Mononuclear cell (primary cell): ENCODE data around the gene PLEKHA7. TPM values are rescaled to one million over a fixed set of nuclear protein-coding genes. Genes with fewer than 3 reads are reported as not detected.
A peak's percentile ranks its signal among the peaks of the same experiment; 100 is the strongest.
"Not testable (repeated sequence)": the region's sequence is repeated elsewhere in the genome, so short reads cannot be mapped to it uniquely, and the experiment has no call there.

ENCODE experiments used
- H3K27me3 ChIP-seq: 2 replicates; pipeline ENCODE4 v1.6.0; 2011; ENCODE audit warnings: low read length, control low read depth; ENCODE audit not compliant: insufficient read depth
- H3K4me1 ChIP-seq: 2 replicates; pipeline ENCODE4 v1.5.1; 2011; ENCODE audit warnings: mild to moderate bottlenecking, low read length, control low read depth; ENCODE audit not compliant: insufficient read depth
- H3K4me3 ChIP-seq: 2 replicates; pipeline ENCODE4 v1.5.1; 2011; ENCODE audit warnings: mild to moderate bottlenecking, low read length, moderate library complexity
- H3K9me3 ChIP-seq: 2 replicates; pipeline ENCODE4 v1.5.1; 2011; ENCODE audit warnings: low read depth, mild to moderate bottlenecking, control low read depth, low read length
- total RNA-seq: library from RNA; depleted of rRNA; stranded (reverse); fragments of >200 nt; gene quantifications from one replicate; pipeline ENCODE4 v1.2.3, GENCODE V29; 2012

The PLEKHA7 gene
- total RNA-seq, 1 donor: 1.7 TPM

DNA sequence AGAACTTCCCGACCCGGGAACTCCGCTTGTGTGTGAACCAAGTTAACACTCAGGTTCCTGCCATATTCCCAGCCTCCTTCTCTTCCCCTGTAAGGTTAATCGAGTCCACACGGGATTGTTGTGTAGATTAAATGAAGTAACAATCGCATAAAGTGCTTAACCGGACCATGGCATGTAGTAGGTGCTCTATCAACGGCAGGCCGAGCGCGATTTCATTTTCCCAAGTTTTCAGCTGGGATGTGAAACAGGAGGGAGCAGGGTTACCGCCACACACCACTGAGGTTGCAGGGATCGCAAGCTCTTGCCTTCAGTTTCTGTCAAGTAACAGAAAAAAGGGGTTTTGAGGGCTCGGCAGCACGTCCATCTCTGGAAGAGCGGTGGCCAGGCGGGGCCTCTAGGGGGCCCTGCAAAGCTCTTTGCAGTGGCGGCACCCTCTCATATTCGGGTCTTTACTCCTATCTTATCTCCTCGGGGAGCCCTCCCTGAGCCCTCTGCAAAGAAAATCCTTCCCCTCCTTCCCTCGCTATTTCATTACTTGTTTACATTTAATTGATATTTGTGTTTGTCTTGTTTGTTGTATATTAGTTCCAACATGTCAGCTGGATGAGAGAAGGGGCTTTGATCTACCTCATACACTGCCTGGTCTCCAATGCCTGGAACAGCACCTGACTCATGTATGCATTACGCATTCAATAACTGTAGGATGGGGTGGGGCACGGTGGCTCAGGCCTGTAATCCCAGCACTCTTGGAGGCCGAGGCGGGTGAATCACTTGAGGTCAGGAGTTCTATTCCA, 816 bp upstream of the PLEKHA7 start:
- Histone ChIP-seq H3K27me3 (peaks cover 47% of the 10 kb centered on the region), H3K9me3 (no peaks in the 10 kb centered on the region), H3K4me3 (peak overlapping the region; percentile 20), H3K4me1 (peaks cover 14% of the 10 kb centered on the region)

DNA sequence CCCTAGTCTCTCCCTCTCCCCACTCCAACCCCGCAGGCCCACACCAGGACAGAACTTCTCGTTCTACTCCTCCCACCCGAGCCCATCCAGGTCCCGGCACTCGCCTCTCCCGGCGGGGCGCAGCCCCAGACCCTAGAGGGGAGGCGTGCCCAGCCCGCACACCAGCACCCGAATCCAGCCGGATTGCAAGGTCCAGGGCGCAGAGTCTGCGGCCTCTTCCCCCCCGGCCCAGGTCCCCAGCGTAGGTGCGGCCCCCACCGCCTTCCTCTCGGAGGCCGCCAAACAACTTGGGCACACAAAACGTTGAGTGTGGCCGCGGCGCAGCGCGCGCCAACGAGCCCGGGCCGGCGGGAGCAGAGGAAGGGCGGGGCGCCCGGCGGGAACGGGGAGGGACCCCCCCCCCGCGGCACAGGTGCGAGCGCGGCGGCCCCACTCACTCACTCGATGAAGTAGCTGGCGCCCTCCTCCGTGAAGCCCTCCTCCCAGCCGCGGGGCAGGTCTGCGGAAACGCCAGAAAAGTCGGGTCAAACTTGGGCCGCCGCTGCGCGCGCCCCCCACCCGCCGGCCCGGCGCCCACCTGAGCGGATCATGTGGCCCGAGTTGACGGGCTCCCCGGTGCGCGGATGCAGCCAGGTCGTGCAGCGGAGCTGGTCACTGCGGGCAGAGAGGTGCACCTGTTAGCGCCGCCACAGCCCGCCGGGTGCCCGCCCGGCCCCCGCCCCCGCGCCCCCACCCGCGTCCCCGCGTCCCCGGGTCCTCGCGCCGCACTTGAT, 480 bp downstream of the PLEKHA7 start:
- Histone ChIP-seq H3K4me3 (peak overlapping the region; percentile 15), H3K9me3 (no peaks in the 10 kb centered on the region), H3K4me1 (peaks cover 14% of the 10 kb centered on the region), H3K27me3 (peaks cover 47% of the 10 kb centered on the region)

DNA sequence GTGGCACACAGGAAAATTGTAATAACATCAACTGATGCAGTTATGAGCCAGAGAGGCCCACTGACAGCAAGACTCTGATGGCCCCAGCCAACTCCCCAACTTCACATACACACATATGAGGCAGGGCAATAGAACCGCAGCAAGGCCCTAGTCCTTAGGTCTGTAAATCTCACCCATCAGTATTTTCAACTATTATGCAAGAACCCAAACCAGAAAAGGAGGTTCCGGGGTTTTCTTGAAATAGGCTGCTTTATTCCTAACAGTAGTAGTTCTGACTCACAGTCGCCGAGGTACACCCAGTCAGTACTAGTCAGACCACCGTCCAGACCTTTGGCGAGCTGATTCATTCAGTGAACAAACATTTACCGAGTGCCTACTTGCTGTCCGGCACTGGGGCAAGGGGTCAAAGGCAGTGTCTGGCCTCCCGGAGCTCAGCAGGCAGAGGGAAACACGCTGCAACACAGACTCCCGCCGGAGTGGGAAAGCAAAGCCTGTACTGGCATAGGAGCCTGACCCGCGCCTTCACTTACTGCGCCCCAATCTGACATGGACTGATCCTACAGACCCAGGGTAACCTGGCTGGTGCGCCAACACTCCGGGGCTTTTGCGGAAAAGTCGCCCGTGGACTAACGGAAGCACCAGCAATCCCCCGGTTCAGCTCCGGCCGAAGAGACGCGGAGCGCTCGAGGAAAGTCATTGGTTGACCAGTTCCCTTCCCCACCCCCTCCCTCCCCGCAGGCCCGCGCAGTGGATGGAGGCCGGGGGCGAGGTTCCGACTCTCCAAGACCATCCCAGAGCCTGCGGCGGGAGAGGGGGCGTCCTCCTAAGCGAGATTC, 1.3 kb downstream of the PLEKHA7 start:
- no peak overlapping the region for H3K4me3 ChIP-seq
- H3K4me1 ChIP-seq: peaks cover 14% of the 10 kb centered on the region
- H3K9me3 ChIP-seq: no peaks in the 10 kb centered on the region
- peaks cover 47% of the 10 kb centered on the region for H3K27me3 ChIP-seq

DNA sequence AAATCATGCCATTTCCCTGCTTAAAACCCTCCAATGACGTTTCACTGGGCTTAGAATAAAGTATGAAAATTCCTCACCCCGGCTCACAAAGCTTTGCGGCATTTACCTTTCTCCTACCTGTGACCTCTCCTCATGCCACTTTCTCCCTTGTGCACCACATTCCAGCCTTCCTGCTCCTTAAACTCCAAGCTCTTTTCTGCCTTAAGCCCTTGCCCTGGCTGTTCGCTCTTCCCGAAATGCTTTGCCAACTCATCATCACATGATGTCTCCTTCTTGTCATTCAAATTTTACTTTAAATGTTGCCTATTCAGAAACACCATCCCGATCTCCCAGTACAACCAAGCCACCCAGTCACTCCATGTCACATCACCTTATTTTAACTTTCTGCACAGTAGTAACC, 2.0 kb downstream of the PLEKHA7 start:
- Histone ChIP-seq H3K9me3 (no peaks in the 10 kb centered on the region), H3K4me3 (no peak overlapping the region), H3K4me1 (peaks cover 14% of the 10 kb centered on the region), H3K27me3 (peaks cover 44% of the 10 kb centered on the region)

DNA sequence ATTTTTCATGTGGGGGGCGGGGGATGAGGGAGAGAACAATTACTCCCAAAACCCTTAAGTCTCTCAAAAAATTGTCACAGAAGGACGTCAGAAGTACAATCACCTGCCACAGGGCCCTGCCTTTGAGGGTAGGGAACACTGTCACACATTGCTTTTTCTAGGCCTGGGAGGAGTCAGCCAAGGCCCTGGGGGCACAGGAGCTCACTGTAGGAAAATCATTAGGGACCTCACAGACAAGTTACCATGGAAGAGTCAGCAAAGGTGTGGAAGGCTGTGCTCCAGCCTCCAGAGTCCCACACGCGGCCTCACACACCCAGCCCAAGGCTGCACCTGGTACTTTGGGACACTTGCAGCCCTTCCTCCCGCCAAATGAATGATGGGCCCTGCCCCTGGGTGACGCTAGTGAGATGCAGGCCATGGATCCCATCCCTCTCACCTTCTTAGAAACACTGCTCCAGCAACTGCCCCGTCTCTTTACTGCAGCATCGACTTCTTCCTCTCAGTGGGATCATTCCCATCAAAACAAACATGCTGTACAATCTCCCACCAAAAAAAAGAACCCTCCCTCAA, 3.3 kb downstream of the PLEKHA7 start:
- H3K27me3 ChIP-seq: peaks cover 35% of the 10 kb centered on the region
- no peaks in the 10 kb centered on the region for H3K9me3 ChIP-seq
- no peak overlapping the region for H3K4me3 ChIP-seq
- H3K4me1 ChIP-seq: peaks cover 14% of the 10 kb centered on the region

DNA sequence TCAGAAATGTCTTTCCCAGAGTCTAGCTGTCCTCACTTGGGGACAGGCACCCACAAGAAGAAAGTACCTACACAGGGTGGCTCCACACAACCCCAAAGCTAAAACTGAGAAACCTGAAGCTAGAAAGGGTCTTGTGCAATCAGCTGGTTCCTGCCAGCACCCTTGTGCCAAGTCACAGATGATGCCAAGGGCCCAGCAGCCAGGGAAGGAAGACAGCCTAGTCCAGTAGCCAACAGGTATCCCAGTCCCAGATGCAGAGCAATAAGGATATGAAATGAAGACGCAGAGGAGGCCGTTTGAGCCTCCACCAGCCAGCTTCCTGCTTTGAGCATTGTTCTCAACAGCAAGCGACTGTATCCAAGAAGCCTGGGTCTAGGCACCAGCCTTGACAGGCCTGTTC, 6.1 kb downstream of the PLEKHA7 start:
- peaks cover 2% of the 10 kb centered on the region for H3K4me1 ChIP-seq
- H3K4me3 ChIP-seq: no peak overlapping the region

DNA sequence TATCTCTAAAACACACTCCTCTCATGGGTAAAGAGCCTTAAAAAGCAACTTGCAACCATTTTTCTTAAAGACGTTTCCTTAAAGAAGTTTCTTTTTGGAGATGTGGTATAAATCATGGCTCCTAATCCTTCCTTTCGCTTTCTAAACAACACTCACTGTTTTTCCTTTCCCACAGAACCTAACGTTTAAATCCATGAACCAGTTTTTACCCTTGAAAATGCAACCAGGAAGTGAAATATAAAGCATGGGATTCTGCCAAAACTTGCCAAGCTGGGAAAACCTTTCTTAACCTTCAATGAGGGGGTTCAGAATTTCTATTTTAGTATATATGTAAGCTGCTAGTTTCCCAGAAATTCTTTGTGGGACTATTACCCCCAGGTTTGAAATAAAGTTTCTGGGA, 8.6 kb downstream of the PLEKHA7 start:
- Histone ChIP-seq H3K9me3 (no peaks in the 10 kb centered on the region), H3K4me3 (no peak overlapping the region), H3K4me1 (no peaks in the 10 kb centered on the region), H3K27me3 (no peaks in the 10 kb centered on the region)

More for the DNA sequence above, 6.1 kb downstream of the PLEKHA7 start:
- Histone ChIP-seq H3K27me3 (peaks cover 16% of the 10 kb centered on the region), H3K9me3 (no peaks in the 10 kb centered on the region)

DNA sequence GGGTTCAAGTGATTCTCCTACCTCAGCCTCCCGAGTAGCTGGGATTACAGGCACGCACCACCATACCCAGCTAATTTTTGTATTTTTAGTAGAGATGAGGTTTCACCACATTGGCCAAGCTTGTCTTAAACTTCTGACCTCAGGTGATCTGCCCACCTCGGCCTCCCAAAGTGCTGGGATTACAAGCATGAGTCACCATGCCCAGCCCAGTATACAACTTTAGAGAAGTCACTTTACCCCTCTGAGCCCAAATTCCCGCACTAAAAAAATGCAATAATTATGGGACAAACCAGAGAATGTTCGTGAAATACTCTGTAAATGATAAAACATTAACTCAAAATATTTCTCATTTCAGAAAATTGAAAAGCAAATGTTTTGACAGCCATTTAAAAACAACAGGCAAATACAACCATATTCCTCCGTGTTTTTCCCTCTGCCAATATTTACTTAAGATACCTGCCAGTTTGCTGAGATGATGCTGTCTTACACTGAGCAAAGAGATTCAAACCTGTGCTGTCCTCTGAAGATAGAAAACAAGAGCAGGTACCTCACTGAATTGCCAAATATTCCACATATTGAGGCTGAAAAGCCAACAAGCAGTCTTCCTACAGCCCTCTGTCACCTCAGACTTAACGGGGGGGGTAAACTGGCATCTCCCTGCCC, 9.6 kb downstream of the PLEKHA7 start:
- H3K4me1 ChIP-seq: no peaks in the 10 kb centered on the region

DNA sequence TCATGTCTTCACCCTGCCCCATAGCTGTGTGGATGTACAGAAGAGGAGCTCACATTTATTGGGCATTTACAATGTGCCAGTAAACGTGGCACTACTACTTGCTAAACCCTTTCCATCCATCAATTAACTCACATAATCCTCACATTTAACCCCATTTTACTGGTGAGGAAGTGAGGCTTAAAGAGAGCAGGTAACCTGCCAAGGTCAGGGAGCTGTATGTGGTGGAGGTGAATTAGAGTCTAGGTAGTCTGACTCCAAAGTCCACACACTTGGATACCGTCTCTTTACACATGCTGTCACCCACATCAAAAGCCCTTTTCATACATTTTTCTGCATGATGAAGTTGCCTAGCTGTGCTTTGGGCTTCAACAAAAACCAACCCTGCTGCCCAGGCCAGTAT, 10.8 kb downstream of the PLEKHA7 start:
- Histone ChIP-seq H3K9me3 (no peaks in the 10 kb centered on the region), H3K4me1 (no peaks in the 10 kb centered on the region), H3K27me3 (no peaks in the 10 kb centered on the region), H3K4me3 (no peak overlapping the region)

More for the DNA sequence above, 9.6 kb downstream of the PLEKHA7 start:
- Histone ChIP-seq H3K9me3 (no peaks in the 10 kb centered on the region), H3K4me3 (no peak overlapping the region), H3K27me3 (no peaks in the 10 kb centered on the region)

DNA sequence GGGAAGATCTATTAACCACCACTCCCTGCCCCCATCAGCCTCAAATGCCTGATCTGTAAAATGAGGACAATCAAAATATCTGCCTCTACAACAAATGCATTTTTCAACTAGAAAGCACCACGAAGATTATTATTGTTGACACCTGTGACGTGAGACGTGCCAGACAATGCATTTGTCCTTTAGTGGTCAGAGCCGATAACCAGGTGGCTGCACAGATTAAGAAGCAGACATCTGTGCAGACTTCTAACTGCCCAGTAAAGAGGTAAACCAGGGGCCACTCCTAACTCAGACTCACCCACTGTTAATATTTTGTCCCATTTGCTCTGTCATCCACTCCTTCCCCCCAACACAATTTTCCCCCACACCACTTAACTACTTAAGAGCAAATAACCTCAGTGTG, 11.7 kb downstream of the PLEKHA7 start:
- Histone ChIP-seq H3K27me3 (no peaks in the 10 kb centered on the region), H3K9me3 (no peaks in the 10 kb centered on the region), H3K4me3 (no peak overlapping the region), H3K4me1 (no peaks in the 10 kb centered on the region)

DNA sequence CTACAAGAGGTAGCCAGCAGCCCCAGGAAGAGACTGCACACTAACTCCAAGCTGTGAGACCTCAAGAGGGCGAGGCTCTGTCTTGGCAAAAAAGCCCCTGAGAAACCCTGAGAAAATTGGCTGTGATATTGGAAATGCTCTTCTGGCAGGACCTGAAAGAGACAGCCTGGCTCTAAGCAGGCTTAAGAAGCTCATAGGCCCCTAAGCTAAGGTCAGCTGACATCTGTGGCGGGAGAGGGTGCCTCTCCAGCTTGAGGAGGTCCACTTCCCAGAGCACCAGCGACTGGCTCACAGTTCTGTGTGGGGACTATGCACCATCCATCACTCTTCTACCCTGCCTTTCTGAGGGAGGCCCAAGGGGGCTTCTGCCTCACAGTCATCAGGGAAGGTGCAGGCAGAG, 12.4 kb downstream of the PLEKHA7 start:
- Histone ChIP-seq H3K9me3 (no peaks in the 10 kb centered on the region), H3K4me1 (no peaks in the 10 kb centered on the region), H3K27me3 (no peaks in the 10 kb centered on the region), H3K4me3 (no peak overlapping the region)

DNA sequence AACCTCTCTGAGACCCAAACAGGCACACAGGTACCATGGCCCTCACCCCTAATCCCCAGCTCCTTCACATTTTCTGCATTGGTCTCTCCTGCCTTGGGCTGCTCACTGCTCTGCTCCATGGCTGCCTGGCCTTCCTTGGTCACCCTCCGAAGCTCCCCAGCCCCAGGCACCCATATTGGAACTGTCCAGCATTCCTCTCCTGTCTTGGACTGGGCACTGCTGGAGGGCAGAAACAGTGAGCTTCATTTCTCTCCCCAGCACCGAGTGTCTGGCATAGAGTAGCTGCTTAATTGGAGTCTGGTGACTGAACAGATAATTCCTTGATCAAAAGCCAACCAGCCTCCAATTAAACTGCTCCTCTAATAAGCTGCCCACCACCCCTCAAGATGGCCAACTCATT, 13.2 kb downstream of the PLEKHA7 start:
- Histone ChIP-seq H3K9me3 (no peaks in the 10 kb centered on the region), H3K4me1 (no peaks in the 10 kb centered on the region), H3K4me3 (no peak overlapping the region), H3K27me3 (no peaks in the 10 kb centered on the region)

DNA sequence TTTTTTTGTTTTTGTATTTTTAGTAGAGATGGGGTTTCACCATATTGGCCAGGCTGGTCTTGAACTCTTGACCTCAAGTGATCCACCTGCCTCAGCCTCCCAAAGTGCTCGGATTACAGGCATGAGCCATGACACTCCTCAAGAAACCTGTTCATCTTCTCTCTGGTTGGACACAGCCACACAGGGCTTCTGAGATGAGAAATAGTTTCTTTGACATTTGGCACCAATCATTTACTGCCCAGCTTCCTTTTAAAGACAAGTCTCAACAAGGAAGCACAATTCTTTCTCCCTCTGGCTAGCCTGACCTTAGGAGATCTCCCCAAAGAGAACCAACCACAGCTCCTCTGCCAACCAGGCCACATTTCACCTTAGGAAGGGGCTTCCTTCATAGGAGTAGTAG, 14.0 kb downstream of the PLEKHA7 start:
- not testable (repeated sequence) for H3K27me3 ChIP-seq, H3K4me1 ChIP-seq, H3K4me3 ChIP-seq, H3K9me3 ChIP-seq

DNA sequence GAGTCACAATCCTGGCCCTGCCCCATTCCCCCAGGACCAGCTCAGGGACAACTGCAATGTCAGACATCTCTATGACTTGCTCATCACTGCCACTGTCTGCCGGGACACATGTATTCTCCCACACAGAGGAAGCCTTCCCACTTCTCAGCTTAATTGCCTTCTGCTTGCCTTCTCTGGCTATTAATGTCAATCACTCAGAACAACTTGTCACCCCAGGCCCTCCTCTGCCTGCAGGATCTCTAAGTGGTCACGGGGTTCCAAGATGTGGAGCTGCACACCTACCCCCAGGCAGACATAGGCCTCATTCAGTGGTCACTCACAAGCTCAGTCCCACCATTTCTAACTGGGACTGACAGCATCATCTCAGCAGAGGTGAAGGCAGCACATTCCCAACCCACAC, 15.1 kb downstream of the PLEKHA7 start:
- no peak overlapping the region for H3K4me3 ChIP-seq
- H3K27me3 ChIP-seq: no peaks in the 10 kb centered on the region
- no peaks in the 10 kb centered on the region for H3K9me3 ChIP-seq
- no peaks in the 10 kb centered on the region for H3K4me1 ChIP-seq
